Measurements from ENCODE around the gene CDK2. TPM values are rescaled to one million over a fixed set of nuclear protein-coding genes. Genes with fewer than 3 reads are reported as not detected.

The CDK2 gene
- total RNA-seq, 1 experiment from 2014 or later: 23.8 TPM

- peak; percentile 49 for DNase-seq (ENCODE audit: unreplicated experiment)
- Mint-ChIP-seq H3K9me3 (ENCODE audit: unreplicated experiment) (no peaks in the 10 kb centered on the region), H3K4me1 (ENCODE audit: insufficient read depth, unreplicated experiment) (peaks cover 43% of the 10 kb centered on the region), H3K27me3 (ENCODE audit: insufficient read depth, unreplicated experiment) (no peaks in the 10 kb centered on the region), H3K4me3 (ENCODE audit: unreplicated experiment) (peak overlapping the region; percentile 79), H3K27ac (ENCODE audit: low read depth, unreplicated experiment) (peak overlapping the region; percentile 89), H3K36me3 (ENCODE audit: insufficient read depth, unreplicated experiment) (peaks cover 23% of the 10 kb centered on the region)
- BruUV-seq (replicated peaks): no TSS peak
- POLR2A ChIA-PET: interaction anchor here (0.6 to 12.6 kb wide), 18 partner anchors 8 to 215 kb away, joined by 3 to 207 read pairs (median 4); partner anchors contain the start of genes BLOC1S1, CD63, DNAJC14 and ORMDL2
- TF ChIP-seq CTCF (IDR thresholded peaks at IDR 0.05; ENCODE audit: unreplicated experiment): no peak
- intact Hi-C loops (cut with micrococcal nuclease): no loop called here
- CTCF ChIA-PET: interaction anchor here (0.6 to 8.2 kb wide), 14 partner anchors 7 to 195 kb away, joined by 3 to 108 read pairs (median 4); partner anchors contain the start of genes DNAJC14 and ORMDL2
Measured at GRCh38 chr12:55931317-55931779, 35.3 kb upstream of the CDK2 start.

GRCh38 chr12:55931780-55932550 lies 34.7 kb upstream of the CDK2 start:
- Mint-ChIP-seq H3K4me3 (ENCODE audit: unreplicated experiment) (peak overlapping the region; percentile 79), H3K27me3 (ENCODE audit: insufficient read depth, unreplicated experiment) (no peaks in the 10 kb centered on the region)
- DNase-seq (ENCODE audit: unreplicated experiment): no peak

GRCh38 chr12:55932551-55932910 lies 34.1 kb upstream of the CDK2 start:
- no peak for DNase-seq (ENCODE audit: unreplicated experiment)
- intact Hi-C loops (cut with micrococcal nuclease): loop anchor here (2.0 kb wide), 1 partner anchor 40 kb away; no protein-coding TSS in a partner anchor
- ChIA-PET POLR2A (interaction anchor here (0.5 to 12.6 kb wide), 29 partner anchors 11 to 1653 kb away, joined by 3 to 207 read pairs (median 5); partner anchors contain the start of genes CBX5, CD63, DNAJC14 and ESYT1), CTCF (interaction anchor here (0.6 to 2.7 kb wide), 8 partner anchors 10 to 203 kb away, joined by 3 to 8 read pairs (median 4); no protein-coding TSS in a partner anchor)
- Mint-ChIP-seq H3K36me3 (ENCODE audit: insufficient read depth, unreplicated experiment) (peaks cover 32% of the 10 kb centered on the region), H3K9me3 (ENCODE audit: unreplicated experiment) (no peaks in the 10 kb centered on the region), H3K4me3 (ENCODE audit: unreplicated experiment) (peak overlapping the region; percentile 79), H3K27me3 (ENCODE audit: insufficient read depth, unreplicated experiment) (no peaks in the 10 kb centered on the region), H3K4me1 (ENCODE audit: insufficient read depth, unreplicated experiment) (peaks cover 53% of the 10 kb centered on the region), H3K27ac (ENCODE audit: low read depth, unreplicated experiment) (peak overlapping the region; percentile 89)
- TSS peak; percentile 59 for BruUV-seq (replicated peaks)
- TF ChIP-seq CTCF (IDR thresholded peaks at IDR 0.05; ENCODE audit: unreplicated experiment): no peak

More at GRCh38 chr12:55931780-55932550, 34.7 kb upstream of the CDK2 start:
- no peak for TF ChIP-seq CTCF (IDR thresholded peaks at IDR 0.05; ENCODE audit: unreplicated experiment)
- CTCF ChIA-PET: interaction anchor here (0.6 to 8.2 kb wide), 13 partner anchors 6 to 202 kb away, joined by 3 to 108 read pairs (median 3); partner anchors contain the start of genes DNAJC14 and ORMDL2
- no TSS peak for BruUV-seq (replicated peaks)
- Mint-ChIP-seq H3K36me3 (ENCODE audit: insufficient read depth, unreplicated experiment) (peaks cover 26% of the 10 kb centered on the region), H3K9me3 (ENCODE audit: unreplicated experiment) (no peaks in the 10 kb centered on the region), H3K27ac (ENCODE audit: low read depth, unreplicated experiment) (peak overlapping the region; percentile 89), H3K4me1 (ENCODE audit: insufficient read depth, unreplicated experiment) (peaks cover 47% of the 10 kb centered on the region)
- intact Hi-C loops (cut with micrococcal nuclease): loop anchor here (2.0 kb wide), 1 partner anchor 41 kb away; no protein-coding TSS in a partner anchor
- POLR2A ChIA-PET: interaction anchor here (0.5 to 12.6 kb wide), 22 partner anchors 8 to 290 kb away, joined by 3 to 207 read pairs (median 6); partner anchors contain the start of genes BLOC1S1, CD63, DNAJC14 and ORMDL2
